IPS-15b (cell line): ENCODE results near the gene VEPH1.

Experiments used
- H3K27me3 ChIP-seq: one replicate; pipeline ENCODE4 v1.6.1; 2013; ENCODE audit warnings: low read length; ENCODE audit not compliant: control insufficient read depth, insufficient read depth
- H3K36me3 ChIP-seq: one replicate; pipeline ENCODE4 v1.6.1; 2013; ENCODE audit warnings: low read length; ENCODE audit not compliant: control insufficient read depth, insufficient read depth
- H3K4me1 ChIP-seq: one replicate; pipeline ENCODE4 v1.6.1; 2013; ENCODE audit warnings: mild to moderate bottlenecking, low read length; ENCODE audit not compliant: control insufficient read depth, insufficient read depth
- H3K4me3 ChIP-seq: one replicate; pipeline ENCODE4 v1.5.1; 2013; ENCODE audit warnings: low read depth, low read length
- H3K9ac ChIP-seq: one replicate; pipeline ENCODE4 v1.6.1; 2013; ENCODE audit warnings: low read depth, mild to moderate bottlenecking, low read length
- H3K9me3 ChIP-seq: one replicate; pipeline ENCODE4 v1.6.1; 2013; ENCODE audit warnings: mild to moderate bottlenecking, low read length; ENCODE audit not compliant: control insufficient read depth, insufficient read depth

VEPH1 gene

DNA sequence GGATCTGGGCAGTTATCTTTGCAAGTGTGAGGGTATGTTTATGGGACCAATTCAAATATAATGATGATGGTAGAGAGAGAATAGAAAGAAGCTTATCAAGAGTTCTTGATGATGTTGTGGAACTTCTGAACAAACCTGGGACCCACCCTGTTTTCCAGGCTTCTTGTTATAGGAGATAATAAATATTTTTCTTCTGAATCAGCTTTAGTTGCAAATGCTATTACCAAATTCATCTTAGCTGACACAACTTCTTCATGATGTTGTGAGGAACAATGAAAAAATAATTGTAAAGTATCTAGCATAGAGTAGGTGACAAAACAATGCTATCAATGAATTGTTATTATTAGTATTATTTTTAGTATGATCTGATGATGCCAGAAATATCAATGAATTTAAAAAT, 110.1 kb downstream of the VEPH1 start:
- no peaks in the 10 kb centered on the region for H3K36me3 ChIP-seq
- no peaks in the 10 kb centered on the region for H3K9me3 ChIP-seq
- no peak overlapping the region for H3K9ac ChIP-seq
- H3K27me3 ChIP-seq = no peaks in the 10 kb centered on the region
- H3K4me3 ChIP-seq = no peak overlapping the region
- H3K4me1 ChIP-seq = no peaks in the 10 kb centered on the region

DNA sequence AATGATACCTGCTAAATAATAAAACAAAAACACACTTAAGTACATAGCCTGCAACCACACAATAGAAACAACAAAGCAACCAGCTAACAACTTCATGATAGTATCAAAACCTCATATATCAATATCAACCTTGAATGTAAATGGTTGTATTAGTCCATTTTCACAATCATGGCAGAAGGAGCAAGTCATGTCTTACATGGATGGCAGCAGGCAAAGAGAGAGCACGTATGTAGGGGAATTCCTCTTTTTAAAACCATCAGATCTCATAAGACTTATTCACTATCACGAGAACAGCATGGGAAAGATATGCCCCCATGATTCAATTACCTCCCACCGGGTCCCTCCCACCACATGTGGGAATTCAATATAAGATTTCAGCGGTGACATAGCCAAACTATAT, 111.1 kb downstream of the VEPH1 start:
- no peaks in the 10 kb centered on the region for H3K9me3 ChIP-seq
- no peak overlapping the region for H3K9ac ChIP-seq
- no peaks in the 10 kb centered on the region for H3K36me3 ChIP-seq
- no peaks in the 10 kb centered on the region for H3K27me3 ChIP-seq
- no peak overlapping the region for H3K4me3 ChIP-seq
- no peaks in the 10 kb centered on the region for H3K4me1 ChIP-seq

DNA sequence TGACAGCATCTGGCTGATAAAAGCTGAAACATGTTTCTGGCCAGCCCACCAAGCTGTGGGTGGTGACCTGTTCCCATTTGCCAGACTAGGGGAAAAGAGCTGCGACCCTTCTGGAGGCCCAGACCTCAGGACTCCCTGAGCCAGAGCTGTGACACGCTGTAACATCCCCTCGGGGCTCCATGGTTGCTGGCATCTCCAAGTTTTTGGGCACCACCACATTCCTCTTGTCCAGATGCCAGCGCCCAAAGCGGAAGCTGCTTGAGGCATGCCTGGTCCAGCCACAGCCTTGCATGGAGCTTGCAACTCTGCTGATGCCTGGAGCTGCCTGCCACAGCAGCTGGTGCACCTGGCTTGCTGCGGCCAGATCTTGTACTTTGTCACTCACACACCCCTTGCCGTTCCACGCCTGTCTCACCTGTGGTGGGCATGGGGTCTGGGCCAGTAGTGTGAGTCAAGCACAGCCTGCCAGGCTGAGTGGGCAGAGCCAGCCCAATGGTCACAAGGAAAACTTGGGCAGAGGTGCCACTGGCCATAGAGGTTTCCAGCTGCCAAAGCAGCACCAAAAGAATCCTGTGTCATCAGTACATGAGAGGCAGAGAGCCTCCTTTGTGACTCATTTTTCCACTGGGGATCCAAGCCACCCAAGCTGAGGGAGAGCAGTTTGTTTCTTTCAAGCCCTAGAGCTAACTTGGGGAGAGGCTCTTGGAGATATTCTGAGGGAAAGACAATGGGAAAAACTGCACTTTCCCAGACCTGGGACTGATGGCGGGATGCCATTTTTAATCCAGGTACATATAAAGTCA, 112.3 kb downstream of the VEPH1 start:
- Histone ChIP-seq H3K9ac (no peak overlapping the region), H3K36me3 (no peaks in the 10 kb centered on the region), H3K27me3 (no peaks in the 10 kb centered on the region), H3K9me3 (no peaks in the 10 kb centered on the region), H3K4me1 (no peaks in the 10 kb centered on the region), H3K4me3 (no peak overlapping the region)

DNA sequence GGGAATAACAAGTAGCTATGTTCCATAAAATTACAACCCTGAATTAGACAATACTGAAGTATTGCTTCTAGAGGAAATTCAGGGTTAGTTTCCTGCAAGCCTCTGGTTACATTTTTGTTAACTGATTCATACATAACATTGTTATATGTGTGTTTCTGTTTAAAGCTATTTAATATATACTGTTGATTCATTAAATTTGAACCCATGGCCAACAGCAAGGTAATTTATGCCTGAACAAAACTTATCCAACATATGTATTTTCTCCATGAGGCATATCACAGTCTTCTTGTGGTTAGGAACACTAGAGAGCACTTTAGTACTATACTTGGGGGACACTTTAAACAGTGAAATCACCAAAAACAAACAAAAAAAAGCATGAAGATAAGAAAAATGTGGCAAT, 114.2 kb downstream of the VEPH1 start:
- Histone ChIP-seq H3K9me3 (no peaks in the 10 kb centered on the region), H3K4me3 (no peak overlapping the region), H3K4me1 (no peaks in the 10 kb centered on the region), H3K27me3 (no peaks in the 10 kb centered on the region), H3K9ac (no peak overlapping the region), H3K36me3 (no peaks in the 10 kb centered on the region)

DNA sequence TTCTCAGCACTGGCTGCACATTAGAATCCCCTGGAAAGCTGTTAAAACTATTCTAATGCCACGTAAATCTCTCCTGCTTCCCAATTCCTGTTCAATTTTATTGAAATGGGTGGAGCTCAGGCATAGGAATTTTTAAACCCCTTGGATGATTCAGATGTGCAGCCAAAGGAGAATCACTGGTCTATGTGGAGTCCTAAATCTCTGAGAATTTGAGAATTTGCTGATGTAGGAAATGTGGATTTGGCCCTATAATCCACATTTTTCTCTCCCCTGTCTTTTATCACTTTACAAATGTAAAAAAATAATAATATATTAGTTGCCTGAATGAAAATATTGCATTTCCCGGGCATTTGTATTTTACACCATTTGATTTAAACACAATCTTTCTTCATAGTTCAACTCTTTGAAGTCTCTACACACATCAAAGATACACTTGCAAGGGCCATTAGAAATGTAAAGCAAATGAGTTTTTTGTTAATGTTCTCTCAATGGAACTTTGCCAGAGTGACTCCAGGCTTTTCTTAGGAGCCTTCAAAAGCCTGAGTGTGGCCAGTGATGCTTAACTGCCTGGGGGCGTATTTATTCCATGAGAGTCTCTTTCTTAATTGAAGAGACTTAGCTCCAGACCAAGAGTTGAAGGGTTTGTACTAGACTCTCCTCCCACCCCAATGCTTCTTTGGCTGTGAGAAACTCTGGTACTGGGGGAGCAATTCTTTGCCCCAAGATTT, 115.3 kb downstream of the VEPH1 start:
- Histone ChIP-seq H3K27me3 (no peaks in the 10 kb centered on the region), H3K4me3 (no peak overlapping the region), H3K36me3 (no peaks in the 10 kb centered on the region), H3K4me1 (no peaks in the 10 kb centered on the region), H3K9ac (no peak overlapping the region), H3K9me3 (no peaks in the 10 kb centered on the region)

DNA sequence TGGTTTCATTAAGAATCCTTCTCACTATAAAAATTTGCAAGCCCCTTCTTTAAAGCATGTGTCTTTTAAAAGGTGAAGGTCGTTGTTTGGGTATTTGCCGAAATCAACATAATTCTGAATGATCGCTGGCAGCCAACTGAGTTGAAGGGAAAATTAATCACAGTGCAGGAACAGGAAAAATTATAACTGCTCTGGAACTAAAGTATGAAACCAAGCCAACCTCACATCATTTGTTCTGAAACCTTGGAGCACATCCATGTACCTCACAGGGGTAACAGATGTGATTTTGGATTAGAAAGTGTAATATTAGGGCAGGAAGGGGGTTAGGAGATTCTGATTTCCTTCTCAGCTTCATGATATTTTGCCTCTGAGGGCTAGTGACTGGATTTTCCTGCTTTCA, 118.7 kb downstream of the VEPH1 start:
- Histone ChIP-seq H3K9me3 (no peaks in the 10 kb centered on the region), H3K9ac (no peak overlapping the region), H3K27me3 (no peaks in the 10 kb centered on the region), H3K4me1 (no peaks in the 10 kb centered on the region), H3K36me3 (no peaks in the 10 kb centered on the region), H3K4me3 (no peak overlapping the region)

DNA sequence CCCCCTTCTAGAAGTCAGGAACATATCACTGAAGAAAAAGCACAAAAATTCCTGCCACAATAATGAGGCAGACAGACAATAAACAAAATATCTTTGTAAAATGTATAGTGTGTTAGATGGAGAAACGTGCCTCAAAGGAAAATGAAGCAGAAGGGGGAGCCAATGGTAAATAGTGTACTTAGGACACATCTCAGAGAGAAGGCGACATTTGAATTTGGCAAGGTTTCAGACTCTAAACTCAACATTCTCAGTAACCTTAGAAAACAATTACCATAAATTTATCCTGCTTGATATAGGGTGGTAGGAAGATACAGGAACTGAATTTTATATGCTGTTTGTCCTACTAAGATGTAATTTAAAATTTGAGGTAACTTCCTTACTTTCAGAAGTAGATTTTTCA, 119.2 kb downstream of the VEPH1 start:
- Histone ChIP-seq H3K36me3 (no peaks in the 10 kb centered on the region), H3K4me3 (no peak overlapping the region), H3K4me1 (no peaks in the 10 kb centered on the region), H3K27me3 (no peaks in the 10 kb centered on the region), H3K9me3 (no peaks in the 10 kb centered on the region), H3K9ac (no peak overlapping the region)

DNA sequence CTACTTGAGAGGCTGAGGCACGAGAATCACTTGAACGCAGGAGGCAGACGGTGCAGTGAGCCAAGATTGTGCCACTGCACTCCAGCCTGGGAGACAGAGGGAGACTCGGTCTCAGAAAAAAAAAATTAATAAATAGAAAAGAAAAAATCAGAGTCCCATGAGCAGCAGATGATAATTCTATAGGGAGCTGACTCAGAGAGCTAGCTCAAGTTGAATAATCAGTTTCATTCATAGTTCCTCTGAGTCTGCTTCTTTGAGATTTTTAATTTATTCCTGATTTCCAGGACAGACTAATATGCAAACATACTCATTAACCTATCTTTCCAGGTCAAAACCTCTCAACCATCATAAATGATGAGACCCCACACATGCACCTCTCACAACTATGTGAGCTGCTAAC, 121.6 kb downstream of the VEPH1 start:
- no peak overlapping the region for H3K4me3 ChIP-seq
- no peaks in the 10 kb centered on the region for H3K27me3 ChIP-seq
- H3K9ac ChIP-seq = no peak overlapping the region
- H3K4me1 ChIP-seq = no peaks in the 10 kb centered on the region
- no peaks in the 10 kb centered on the region for H3K9me3 ChIP-seq
- H3K36me3 ChIP-seq = no peaks in the 10 kb centered on the region

DNA sequence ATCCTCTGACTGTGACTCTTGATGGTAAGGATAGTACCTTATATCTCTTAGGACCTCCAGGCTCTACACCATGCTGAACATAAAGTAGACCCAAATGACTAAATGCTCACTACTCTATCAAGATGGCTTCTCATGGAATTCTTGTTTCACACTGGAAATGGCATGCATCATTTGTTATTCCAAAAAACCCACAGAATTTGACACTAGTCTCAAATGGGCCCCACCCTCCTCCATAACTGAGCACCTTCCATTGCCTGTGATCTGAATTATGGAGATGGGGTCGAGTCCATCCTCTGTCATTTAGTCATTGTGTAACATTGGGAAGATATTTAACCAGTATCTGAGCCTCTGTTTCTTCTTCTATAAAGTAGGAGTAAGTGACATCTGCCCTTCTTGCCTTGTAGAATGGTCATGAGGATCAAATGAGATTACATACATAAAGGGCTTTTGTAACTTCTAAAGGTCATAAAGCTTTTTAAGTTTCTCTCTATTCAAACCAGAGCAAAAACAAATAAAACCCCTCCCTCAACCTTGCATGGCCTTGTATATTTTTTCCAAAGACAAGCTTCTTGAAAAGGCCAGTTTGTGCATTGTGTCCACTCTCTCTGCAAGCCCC, 123.6 kb downstream of the VEPH1 start:
- H3K27me3 ChIP-seq = no peaks in the 10 kb centered on the region
- no peak overlapping the region for H3K9ac ChIP-seq
- no peak overlapping the region for H3K4me3 ChIP-seq
- H3K9me3 ChIP-seq = no peaks in the 10 kb centered on the region
- no peaks in the 10 kb centered on the region for H3K36me3 ChIP-seq
- H3K4me1 ChIP-seq = no peaks in the 10 kb centered on the region

DNA sequence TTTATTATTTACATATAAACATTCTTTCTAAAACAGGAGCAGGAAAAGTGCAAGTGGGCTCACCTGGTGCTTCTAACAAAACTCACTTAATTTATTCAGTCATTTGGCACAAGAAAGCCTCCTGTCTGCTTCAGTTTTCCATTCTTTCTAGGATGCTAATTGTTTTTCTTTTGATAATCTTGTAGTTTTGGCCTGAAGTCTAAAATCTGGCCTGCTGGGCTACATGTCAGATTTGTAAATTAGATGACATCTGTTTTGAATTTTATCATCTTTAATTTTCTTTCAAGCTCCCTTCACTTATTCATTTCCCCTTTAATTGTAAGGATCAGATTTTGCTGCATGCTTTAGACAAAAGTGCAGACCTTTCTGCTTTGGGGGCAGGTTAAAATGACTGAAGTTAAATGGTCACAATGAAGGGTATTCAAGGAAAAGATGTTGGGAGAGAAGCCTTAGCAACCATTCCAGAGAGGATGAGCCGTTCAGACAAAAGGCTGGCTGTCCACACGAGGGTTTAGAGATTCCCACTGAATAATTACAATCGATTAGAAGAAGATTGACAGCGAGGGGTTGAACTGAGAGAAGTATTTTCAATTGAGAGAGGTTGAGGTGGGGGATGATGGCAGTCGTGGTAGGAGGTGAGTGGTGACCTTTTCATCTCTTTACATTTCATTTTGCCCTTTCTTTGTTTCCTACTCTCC, 126.5 kb downstream of the VEPH1 start:
- Histone ChIP-seq H3K4me3 (no peak overlapping the region), H3K36me3 (no peaks in the 10 kb centered on the region), H3K4me1 (no peaks in the 10 kb centered on the region), H3K27me3 (no peaks in the 10 kb centered on the region), H3K9me3 (no peaks in the 10 kb centered on the region), H3K9ac (no peak overlapping the region)

DNA sequence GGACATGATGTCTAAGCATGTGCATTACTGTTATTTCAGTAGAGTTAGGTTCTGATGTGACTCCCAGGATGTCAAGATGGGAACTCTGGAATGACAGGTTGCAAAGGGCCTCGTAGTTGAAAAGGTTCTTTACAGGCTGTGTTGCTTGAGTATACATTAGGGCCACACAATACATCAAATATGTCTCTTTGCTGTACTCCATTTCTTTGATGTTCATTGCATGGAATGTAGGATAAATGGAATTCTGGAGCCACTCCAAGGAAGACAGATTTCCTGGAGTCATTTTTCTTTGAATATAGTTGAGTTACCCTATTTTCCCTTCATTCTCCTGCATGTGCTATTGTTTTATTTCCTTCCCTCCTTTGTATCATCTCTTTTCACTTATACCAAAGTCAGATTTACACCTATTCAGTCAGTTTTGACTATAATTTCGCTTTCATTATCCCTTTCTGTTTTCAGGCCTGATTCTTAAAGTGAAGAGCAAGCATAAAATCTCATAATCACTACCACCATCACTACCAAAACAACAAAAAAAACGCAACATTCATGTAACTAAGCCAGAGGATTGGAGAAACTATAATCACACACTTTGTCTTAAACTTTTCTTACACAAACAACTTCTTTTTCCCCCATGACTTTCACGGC, 127.8 kb downstream of the VEPH1 start:
- Histone ChIP-seq H3K9me3 (no peaks in the 10 kb centered on the region), H3K4me3 (no peak overlapping the region), H3K4me1 (no peaks in the 10 kb centered on the region), H3K9ac (no peak overlapping the region), H3K36me3 (no peaks in the 10 kb centered on the region), H3K27me3 (no peaks in the 10 kb centered on the region)
